ENCODE data around the gene RSPH3. TPM values are rescaled to one million over a fixed set of nuclear protein-coding genes. Genes with fewer than 3 reads are reported as not detected.

RSPH3 gene
- polyA plus RNA-seq, 1 of the 3 experiments (the other 2 are of a cell fraction), result 2.1 TPM

DNA sequence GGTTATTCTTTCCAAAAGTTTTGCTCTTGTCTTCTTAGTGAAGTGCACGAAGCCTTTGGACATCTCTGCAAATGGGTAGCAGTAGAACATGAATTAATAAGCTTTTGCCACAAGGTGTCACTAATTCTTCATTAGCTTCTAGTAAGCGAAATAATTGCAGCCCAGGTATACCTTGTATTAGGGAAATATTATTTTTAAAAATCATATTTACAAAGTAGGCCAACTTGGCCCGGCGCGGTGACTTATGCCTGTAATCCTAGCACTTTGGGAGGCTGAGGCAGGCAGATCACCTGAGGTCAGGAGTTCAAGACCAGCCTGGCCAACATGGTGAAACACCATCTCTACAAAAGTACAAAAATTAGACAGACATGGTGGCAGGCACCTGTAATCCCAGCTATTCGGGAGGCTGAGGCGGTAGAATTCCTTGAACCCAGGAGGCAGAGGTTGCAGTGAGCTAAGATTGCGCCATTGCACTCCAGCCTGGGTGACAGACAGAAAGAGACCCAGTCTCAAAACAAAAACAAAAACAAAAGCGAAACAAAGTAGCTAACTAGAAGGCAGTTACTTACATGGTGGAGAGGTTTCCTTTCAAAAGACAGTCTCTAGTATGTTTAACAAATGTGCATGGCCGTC is 8.8 kb upstream of the RSPH3 start:
- H3K27me3 ChIP-seq (ENCODE audit: insufficient read depth), result no peaks in the 10 kb centered on the region
- DNase-seq, result peak; percentile 8
- H3K79me2 ChIP-seq (ENCODE audit: insufficient read depth), result no peaks in the 10 kb centered on the region
- 83% methylated on average over 10 of the region's 10 CpGs for WGBS (ENCODE audit: low lambda C conversion rate)
- no peaks in the 10 kb centered on the region for H3K36me3 ChIP-seq (replicated peaks in 1 of 2; ENCODE audit: control insufficient read depth in 1 of 2, insufficient read depth in 2 of 2, low read length in 1 of 2)
- no peak overlapping the region for H3K27ac ChIP-seq (ENCODE audit: low read depth in 2 of 2, low read length in 1 of 2)
- H3F3A ChIP-seq (replicated peaks; ENCODE audit: insufficient read depth), result no peaks in the 10 kb centered on the region
- no peaks in the 10 kb centered on the region for H3K9me3 ChIP-seq
- ChIA-PET POLR2A (interaction anchor here (1.4 kb wide), 1 partner anchor 9 kb away, joined by 4 read pairs; the partner anchor contains the start of gene RSPH3), CTCF (interaction anchor here (0.6 to 3.5 kb wide), 21 partner anchors 9 to 132 kb away, joined by 3 to 27 read pairs (median 3); partner anchors contain the start of gene RSPH3)
- no peaks in the 10 kb centered on the region for H4K20me1 ChIP-seq (ENCODE audit: insufficient read depth)
- no peak overlapping the region for H3K4me3 ChIP-seq (ENCODE audit: low read depth in 2 of 2, low read length in 1 of 2)
- H3K9me2 ChIP-seq, result no peaks in the 10 kb centered on the region
- H3K4me1 ChIP-seq (ENCODE audit: control insufficient read depth in 1 of 2, insufficient read depth in 2 of 2, low read depth in 1 of 2, low read length in 1 of 2), result peaks cover 0 to 7% of the 10 kb centered on the region in 2 experiments; a peak in 1 of 4 replicates
- TF ChIP-seq EZH2phosphoT487 (IDR thresholded peaks at IDR 0.05; ENCODE audit: borderline replicate concordance, low read depth) (no peak), SMC3 (IDR thresholded peaks at IDR 0.05; ENCODE audit: low read depth, low read length) (peak; percentile 38), RAD21 (IDR thresholded peaks at IDR 0.05; ENCODE audit: low read length) (peak; percentile 50), ELF1 (IDR thresholded peaks at IDR 0.05) (no peak)
- TF ChIP-seq, protein P1, sequence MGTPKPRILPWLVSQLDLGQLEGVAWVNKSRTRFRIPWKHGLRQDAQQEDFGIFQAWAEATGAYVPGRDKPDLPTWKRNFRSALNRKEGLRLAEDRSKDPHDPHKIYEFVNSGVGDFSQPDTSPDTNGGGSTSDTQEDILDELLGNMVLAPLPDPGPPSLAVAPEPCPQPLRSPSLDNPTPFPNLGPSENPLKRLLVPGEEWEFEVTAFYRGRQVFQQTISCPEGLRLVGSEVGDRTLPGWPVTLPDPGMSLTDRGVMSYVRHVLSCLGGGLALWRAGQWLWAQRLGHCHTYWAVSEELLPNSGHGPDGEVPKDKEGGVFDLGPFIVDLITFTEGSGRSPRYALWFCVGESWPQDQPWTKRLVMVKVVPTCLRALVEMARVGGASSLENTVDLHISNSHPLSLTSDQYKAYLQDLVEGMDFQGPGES (IDR thresholded peaks at IDR 0.05; ENCODE audit: low read depth, low read length), result no peak
- TF ChIP-seq, protein P2, sequence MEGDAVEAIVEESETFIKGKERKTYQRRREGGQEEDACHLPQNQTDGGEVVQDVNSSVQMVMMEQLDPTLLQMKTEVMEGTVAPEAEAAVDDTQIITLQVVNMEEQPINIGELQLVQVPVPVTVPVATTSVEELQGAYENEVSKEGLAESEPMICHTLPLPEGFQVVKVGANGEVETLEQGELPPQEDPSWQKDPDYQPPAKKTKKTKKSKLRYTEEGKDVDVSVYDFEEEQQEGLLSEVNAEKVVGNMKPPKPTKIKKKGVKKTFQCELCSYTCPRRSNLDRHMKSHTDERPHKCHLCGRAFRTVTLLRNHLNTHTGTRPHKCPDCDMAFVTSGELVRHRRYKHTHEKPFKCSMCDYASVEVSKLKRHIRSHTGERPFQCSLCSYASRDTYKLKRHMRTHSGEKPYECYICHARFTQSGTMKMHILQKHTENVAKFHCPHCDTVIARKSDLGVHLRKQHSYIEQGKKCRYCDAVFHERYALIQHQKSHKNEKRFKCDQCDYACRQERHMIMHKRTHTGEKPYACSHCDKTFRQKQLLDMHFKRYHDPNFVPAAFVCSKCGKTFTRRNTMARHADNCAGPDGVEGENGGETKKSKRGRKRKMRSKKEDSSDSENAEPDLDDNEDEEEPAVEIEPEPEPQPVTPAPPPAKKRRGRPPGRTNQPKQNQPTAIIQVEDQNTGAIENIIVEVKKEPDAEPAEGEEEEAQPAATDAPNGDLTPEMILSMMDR (IDR thresholded peaks at IDR 0.05), result peak; percentile 58
- H3K9ac ChIP-seq, result no peak overlapping the region
- H2AFZ ChIP-seq (ENCODE audit: low read depth), result no peak overlapping the region
- no peak overlapping the region for H3K4me2 ChIP-seq

DNA sequence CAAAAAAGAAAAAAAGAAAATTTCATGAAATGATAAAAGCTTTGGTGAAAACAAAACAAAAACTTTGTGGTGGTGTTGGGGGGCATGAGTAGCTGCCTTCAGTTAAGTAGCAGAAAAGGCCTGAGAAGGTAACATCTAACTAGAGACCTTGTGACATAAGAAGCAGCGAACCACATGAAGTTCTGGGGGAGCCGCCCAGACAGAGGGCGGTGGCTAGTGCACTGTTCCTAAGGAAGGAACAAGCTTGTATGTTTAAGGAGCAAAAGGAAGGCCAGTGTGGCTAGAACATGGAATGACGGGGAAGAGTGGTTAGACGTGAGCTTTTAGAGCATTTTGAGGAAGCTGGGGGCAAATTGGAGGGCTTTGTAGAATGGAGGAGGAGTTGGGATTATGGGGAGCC is 7.5 kb upstream of the RSPH3 start:
- no peaks in the 10 kb centered on the region for H3F3A ChIP-seq (replicated peaks; ENCODE audit: insufficient read depth)
- no peaks in the 10 kb centered on the region for H3K9me2 ChIP-seq
- 84% methylated on average over 5 of the region's 5 CpGs for WGBS (ENCODE audit: low lambda C conversion rate)
- H3K9ac ChIP-seq, result no peak overlapping the region
- H3K9me3 ChIP-seq, result no peaks in the 10 kb centered on the region
- no peaks in the 10 kb centered on the region for H3K27me3 ChIP-seq (ENCODE audit: insufficient read depth)
- H3K27ac ChIP-seq (ENCODE audit: low read depth in 2 of 2, low read length in 1 of 2), result no peak overlapping the region
- no peaks in the 10 kb centered on the region for H4K20me1 ChIP-seq (ENCODE audit: insufficient read depth)
- no peak overlapping the region for H3K4me3 ChIP-seq (ENCODE audit: low read depth in 2 of 2, low read length in 1 of 2)
- ChIA-PET POLR2A (no interaction called here), CTCF (interaction anchor here (0.8 to 3.5 kb wide), 6 partner anchors 10 to 128 kb away, joined by 3 to 27 read pairs (median 5); no protein-coding TSS in a partner anchor)
- no peak for DNase-seq
- no peaks in the 10 kb centered on the region for H3K79me2 ChIP-seq (ENCODE audit: insufficient read depth)
- no peak for TF ChIP-seq RCOR1 (IDR thresholded peaks at IDR 0.05; ENCODE audit: low read length)
- no peak for TF ChIP-seq TCF12 (IDR thresholded peaks at IDR 0.05)
- TF ChIP-seq NFIC (IDR thresholded peaks at IDR 0.05; ENCODE audit: borderline replicate concordance), result no peak
- no peak for TF ChIP-seq YY1 (IDR thresholded peaks at IDR 0.05; ENCODE audit: low read depth)
- TF ChIP-seq ELF1 (IDR thresholded peaks at IDR 0.05), result no peak
- no peak for TF ChIP-seq RAD21 (IDR thresholded peaks at IDR 0.05; ENCODE audit: low read length)
- TF ChIP-seq FOSL2 (IDR thresholded peaks at IDR 0.05; ENCODE audit: borderline replicate concordance, low read depth), result no peak
- TF ChIP-seq, protein P3, sequence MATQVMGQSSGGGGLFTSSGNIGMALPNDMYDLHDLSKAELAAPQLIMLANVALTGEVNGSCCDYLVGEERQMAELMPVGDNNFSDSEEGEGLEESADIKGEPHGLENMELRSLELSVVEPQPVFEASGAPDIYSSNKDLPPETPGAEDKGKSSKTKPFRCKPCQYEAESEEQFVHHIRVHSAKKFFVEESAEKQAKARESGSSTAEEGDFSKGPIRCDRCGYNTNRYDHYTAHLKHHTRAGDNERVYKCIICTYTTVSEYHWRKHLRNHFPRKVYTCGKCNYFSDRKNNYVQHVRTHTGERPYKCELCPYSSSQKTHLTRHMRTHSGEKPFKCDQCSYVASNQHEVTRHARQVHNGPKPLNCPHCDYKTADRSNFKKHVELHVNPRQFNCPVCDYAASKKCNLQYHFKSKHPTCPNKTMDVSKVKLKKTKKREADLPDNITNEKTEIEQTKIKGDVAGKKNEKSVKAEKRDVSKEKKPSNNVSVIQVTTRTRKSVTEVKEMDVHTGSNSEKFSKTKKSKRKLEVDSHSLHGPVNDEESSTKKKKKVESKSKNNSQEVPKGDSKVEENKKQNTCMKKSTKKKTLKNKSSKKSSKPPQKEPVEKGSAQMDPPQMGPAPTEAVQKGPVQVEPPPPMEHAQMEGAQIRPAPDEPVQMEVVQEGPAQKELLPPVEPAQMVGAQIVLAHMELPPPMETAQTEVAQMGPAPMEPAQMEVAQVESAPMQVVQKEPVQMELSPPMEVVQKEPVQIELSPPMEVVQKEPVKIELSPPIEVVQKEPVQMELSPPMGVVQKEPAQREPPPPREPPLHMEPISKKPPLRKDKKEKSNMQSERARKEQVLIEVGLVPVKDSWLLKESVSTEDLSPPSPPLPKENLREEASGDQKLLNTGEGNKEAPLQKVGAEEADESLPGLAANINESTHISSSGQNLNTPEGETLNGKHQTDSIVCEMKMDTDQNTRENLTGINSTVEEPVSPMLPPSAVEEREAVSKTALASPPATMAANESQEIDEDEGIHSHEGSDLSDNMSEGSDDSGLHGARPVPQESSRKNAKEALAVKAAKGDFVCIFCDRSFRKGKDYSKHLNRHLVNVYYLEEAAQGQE (IDR thresholded peaks at IDR 0.05; ENCODE audit: low read depth, low read length), result no peak
- TF ChIP-seq TEAD4 (IDR thresholded peaks at IDR 0.05; ENCODE audit: borderline replicate concordance, insufficient read depth), result no peak
- TF ChIP-seq SIN3A (IDR thresholded peaks at IDR 0.05; ENCODE audit: borderline replicate concordance, low read depth, low read length), result no peak
- TF ChIP-seq GABPA (IDR thresholded peaks at IDR 0.05; ENCODE audit: low read depth), result no peak
- no peaks in the 10 kb centered on the region for H3K36me3 ChIP-seq (replicated peaks in 1 of 2; ENCODE audit: control insufficient read depth in 1 of 2, insufficient read depth in 2 of 2, low read length in 1 of 2)
- no peak overlapping the region for H2AFZ ChIP-seq (ENCODE audit: low read depth)
- no peaks in the 10 kb centered on the region for H3K4me1 ChIP-seq (ENCODE audit: control insufficient read depth in 1 of 2, insufficient read depth in 2 of 2, low read depth in 1 of 2, low read length in 1 of 2)
- H3K4me2 ChIP-seq, result no peak overlapping the region

Measured in SK-N-SH (cell line).